MM.1S (cell line): Measurements from ENCODE around the gene C13orf46.

Experiments used
- EZH2 ChIP-seq: fragments of 300-600 bp; sonication (generic); optimal IDR thresholded peaks from 2 replicates; pipeline ENCODE3; 2017; ENCODE audit warnings: low read depth, mild to moderate bottlenecking, antibody characterized with exemption, low read length, mixed read lengths
- TF ChIP-seq, protein P1 (sequence below): fragments of 300-600 bp; sonication (generic); IDR thresholded peaks from 2 replicates; pipeline ENCODE4 v1.5.1; 2016; ENCODE audit warnings: antibody characterized with exemption, low read length, mixed read lengths

DNA sequence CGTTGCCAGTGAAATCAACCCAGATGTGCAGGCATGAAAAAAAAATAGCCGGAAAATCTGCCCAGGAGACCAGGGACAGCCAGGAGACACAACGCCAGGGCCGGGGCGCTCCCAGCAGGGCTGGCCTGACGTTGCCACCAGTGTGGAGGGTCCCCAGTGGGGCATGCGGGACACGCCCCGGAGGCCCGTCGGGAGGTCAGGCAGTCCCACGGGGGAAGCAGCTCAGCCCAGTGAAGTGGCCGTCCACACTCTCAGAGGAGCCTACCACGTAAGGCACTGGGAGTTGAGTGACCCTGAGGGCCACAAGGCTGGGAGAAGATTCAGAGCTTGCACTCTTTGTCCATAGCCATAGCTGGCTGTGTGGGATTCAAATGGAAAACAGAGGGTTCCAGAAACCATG is 56.8 kb downstream of the C13orf46 start:
- TF ChIP-seq, protein P1, sequence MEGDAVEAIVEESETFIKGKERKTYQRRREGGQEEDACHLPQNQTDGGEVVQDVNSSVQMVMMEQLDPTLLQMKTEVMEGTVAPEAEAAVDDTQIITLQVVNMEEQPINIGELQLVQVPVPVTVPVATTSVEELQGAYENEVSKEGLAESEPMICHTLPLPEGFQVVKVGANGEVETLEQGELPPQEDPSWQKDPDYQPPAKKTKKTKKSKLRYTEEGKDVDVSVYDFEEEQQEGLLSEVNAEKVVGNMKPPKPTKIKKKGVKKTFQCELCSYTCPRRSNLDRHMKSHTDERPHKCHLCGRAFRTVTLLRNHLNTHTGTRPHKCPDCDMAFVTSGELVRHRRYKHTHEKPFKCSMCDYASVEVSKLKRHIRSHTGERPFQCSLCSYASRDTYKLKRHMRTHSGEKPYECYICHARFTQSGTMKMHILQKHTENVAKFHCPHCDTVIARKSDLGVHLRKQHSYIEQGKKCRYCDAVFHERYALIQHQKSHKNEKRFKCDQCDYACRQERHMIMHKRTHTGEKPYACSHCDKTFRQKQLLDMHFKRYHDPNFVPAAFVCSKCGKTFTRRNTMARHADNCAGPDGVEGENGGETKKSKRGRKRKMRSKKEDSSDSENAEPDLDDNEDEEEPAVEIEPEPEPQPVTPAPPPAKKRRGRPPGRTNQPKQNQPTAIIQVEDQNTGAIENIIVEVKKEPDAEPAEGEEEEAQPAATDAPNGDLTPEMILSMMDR = no peak
- no peak for TF ChIP-seq EZH2
